Thyroid gland (tissue), 4 donors: Measurements from ENCODE around the gene NUMB. TPM values are rescaled to one million over a fixed set of nuclear protein-coding genes. Genes with fewer than 3 reads are reported as not detected.

Source experiments
- DNase-seq, 2 donors: peaks; one replicate each; pipeline ENCODE4 v3.0.0-alpha.2; 2019
- H3K27ac ChIP-seq, 3 donors: fragments of 200-600 bp; sonication (generic); 1 replicate in 2 of 3; 2 replicates in 1 of 3; pipeline ENCODE4 v1.5.1; 2016 to 2019; ENCODE audit warnings: mild to moderate bottlenecking in 1 of 3, moderate library complexity in 1 of 3
- H3K27me3 ChIP-seq: fragments of 200-600 bp; sonication (generic); one replicate; pipeline ENCODE4 v1.5.1; 2019
- H3K36me3 ChIP-seq, 2 donors: fragments of 200-600 bp; sonication (generic); one replicate each; pipeline ENCODE4 v1.5.1; 2016 to 2019
- H3K4me1 ChIP-seq, 2 donors: fragments of 200-600 bp; sonication (generic); one replicate each; pipeline ENCODE4 v1.5.1; 2017 to 2019
- H3K4me3 ChIP-seq, 3 donors: fragments of 200-600 bp; sonication (generic); replicated peaks in 1 of 3; 1 replicate in 2 of 3; 2 replicates in 1 of 3; pipeline ENCODE4 v1.5.1; 2016; ENCODE audit warnings: mild to moderate bottlenecking in 1 of 3
- H3K9me3 ChIP-seq: fragments of 200-600 bp; sonication (generic); one replicate; pipeline ENCODE4 v1.5.1; 2017
- POLR2A ChIP-seq, 2 donors: fragments of 450-650 bp; IDR thresholded peaks; one replicate each; pipeline ENCODE4 v1.6.1; 2017; ENCODE audit warnings: antibody characterized with exemption in 2 of 2, mild to moderate bottlenecking in 2 of 2, moderate library complexity in 1 of 2
- WGBS, 2 donors: methylation state at CpG; one replicate each; pipeline ENCODE4 v1.1.5; 2017; 5-methylcytosine and 5-hydroxymethylcytosine counted together
- intact Hi-C: fragments of 100-400 bp; cut with DNase I; formaldehyde crosslinking; loops from one replicate; pipeline ENCODE4 v1.15.1; 2023
- total RNA-seq, 4 donors: library from RNA; depleted of rRNA; stranded (reverse); fragments of >200 nt; gene quantifications; one replicate each; pipeline ENCODE4 v1.2.3, GENCODE V29; 2016
- TF ChIP-seq, protein P1 (sequence below), 6 experiments: fragments of 200-600 bp in 3 of 6; fragments of 450-650 bp in 3 of 6; sonication (generic) in 3 of 6; IDR thresholded peaks; one replicate each; pipeline ENCODE4 v1.5.1; 2016 to 2019; ENCODE audit warnings: antibody characterized with exemption in 6 of 6, mild to moderate bottlenecking in 2 of 6, inconsistent platforms in 1 of 6, moderate library complexity in 1 of 6

Gene NUMB
- 100 to 1,000 TPM in 1 of 4 donors, 10 to 100 TPM in 3; 67.1 to 101 (median 86.7) TPM for total RNA-seq

DNA sequence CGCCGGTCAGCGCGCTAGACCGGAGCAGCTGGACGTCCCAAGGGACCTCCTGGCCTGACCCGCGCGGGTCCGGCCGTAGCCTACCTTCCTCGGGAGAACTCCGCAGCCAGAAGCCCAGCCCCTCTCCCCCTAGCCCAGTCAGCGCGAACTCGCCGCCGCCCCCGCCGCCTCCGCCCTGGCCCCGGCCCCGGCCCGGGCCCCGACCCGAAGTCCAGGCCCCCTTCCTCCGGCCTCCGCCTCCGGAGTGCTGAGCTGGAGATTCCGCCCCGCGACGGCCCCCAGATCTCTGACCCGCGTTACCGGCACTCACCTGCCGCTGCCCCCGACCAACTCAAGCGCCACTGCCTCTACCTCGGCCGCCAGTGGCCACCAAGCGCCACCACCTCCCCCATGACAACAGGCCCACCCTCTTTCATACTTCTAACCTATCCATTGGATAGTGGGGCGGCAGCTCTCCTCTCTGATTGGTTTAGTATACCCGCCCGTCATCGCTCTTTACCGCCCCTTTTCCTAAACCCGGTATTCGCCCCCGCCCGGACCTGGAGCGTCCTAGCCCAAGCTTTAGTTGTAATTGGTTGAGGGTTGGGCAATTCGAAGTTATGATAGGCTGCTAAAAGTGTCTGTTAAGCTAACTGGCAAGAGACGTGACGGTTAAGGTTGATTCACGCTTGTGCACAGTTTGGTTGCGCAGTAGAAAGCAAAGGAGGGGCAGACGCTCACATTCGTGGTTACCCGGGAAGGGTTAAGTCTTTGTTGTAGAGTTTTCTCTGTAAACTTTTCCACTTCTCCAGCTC lies at the start of gene NUMB:
Gene NUMB (minus strand): TSS at position 364 of the 794 bp plus-strand sequence. CDS start 102,795 bp downstream, outside the sequence.
- H3K27me3 ChIP-seq, result no peaks in the 10 kb centered on the region
- peak within 1 kb of the TSS; percentile 89 to 91 (median 91) for H3K27ac ChIP-seq
- H3K9me3 ChIP-seq, result no peaks in the 10 kb centered on the region
- peak; percentile 99 for DNase-seq
- intact Hi-C loops, result no loop called here
- peak within 1 kb of the TSS; percentile 51 to 97 (median 86) for H3K4me3 ChIP-seq
- WGBS, 2 donors, result 0 to 1% methylated on average over 35 to 48 of the region's 60 CpGs
- no peaks in the 10 kb centered on the region for H3K36me3 ChIP-seq
- H3K4me1 ChIP-seq, result peaks cover 19 to 46% of the 10 kb centered on the region in 2 donors
- TF ChIP-seq, protein P1, sequence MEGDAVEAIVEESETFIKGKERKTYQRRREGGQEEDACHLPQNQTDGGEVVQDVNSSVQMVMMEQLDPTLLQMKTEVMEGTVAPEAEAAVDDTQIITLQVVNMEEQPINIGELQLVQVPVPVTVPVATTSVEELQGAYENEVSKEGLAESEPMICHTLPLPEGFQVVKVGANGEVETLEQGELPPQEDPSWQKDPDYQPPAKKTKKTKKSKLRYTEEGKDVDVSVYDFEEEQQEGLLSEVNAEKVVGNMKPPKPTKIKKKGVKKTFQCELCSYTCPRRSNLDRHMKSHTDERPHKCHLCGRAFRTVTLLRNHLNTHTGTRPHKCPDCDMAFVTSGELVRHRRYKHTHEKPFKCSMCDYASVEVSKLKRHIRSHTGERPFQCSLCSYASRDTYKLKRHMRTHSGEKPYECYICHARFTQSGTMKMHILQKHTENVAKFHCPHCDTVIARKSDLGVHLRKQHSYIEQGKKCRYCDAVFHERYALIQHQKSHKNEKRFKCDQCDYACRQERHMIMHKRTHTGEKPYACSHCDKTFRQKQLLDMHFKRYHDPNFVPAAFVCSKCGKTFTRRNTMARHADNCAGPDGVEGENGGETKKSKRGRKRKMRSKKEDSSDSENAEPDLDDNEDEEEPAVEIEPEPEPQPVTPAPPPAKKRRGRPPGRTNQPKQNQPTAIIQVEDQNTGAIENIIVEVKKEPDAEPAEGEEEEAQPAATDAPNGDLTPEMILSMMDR (IDR thresholded peaks at IDR 0.05), result peak in 2 of 6 experiments; percentile 9 to 28
- TF ChIP-seq POLR2A (IDR thresholded peaks at IDR 0.05), result peak; percentile 68 to 95

DNA sequence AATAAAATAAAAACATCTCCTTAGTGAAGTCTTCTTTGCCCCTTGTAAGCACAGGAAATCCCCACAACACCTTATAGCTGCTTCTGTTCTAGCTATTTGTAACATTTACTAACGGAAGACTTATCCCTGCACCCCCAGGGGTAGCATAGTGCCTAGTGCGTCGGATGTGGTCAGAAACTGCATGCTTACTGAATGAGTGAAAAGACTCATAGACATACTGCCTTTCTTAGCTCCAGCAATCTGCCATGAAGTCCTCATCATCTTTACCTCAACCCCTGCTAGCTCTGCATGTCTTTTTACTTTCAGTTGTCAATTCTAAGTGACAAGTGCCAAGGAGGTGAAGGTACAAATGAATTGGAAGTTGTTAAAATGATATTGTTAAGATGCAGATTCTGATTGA lies 45.3 kb upstream of the NUMB start:
- intact Hi-C loops, result no loop called here
- Histone ChIP-seq H3K4me1 (no peaks in the 10 kb centered on the region), H3K27ac (no peak overlapping the region), H3K9me3 (no peaks in the 10 kb centered on the region), H3K4me3 (no peak overlapping the region), H3K36me3 (no peaks in the 10 kb centered on the region), H3K27me3 (no peaks in the 10 kb centered on the region)
- DNase-seq, result no peak
- TF ChIP-seq, protein P1 (IDR thresholded peaks at IDR 0.05), result no peak
- no peak for TF ChIP-seq POLR2A (IDR thresholded peaks at IDR 0.05)
- WGBS, 2 donors, result 91 to 96% methylated on average over 3 of the region's 3 CpGs

DNA sequence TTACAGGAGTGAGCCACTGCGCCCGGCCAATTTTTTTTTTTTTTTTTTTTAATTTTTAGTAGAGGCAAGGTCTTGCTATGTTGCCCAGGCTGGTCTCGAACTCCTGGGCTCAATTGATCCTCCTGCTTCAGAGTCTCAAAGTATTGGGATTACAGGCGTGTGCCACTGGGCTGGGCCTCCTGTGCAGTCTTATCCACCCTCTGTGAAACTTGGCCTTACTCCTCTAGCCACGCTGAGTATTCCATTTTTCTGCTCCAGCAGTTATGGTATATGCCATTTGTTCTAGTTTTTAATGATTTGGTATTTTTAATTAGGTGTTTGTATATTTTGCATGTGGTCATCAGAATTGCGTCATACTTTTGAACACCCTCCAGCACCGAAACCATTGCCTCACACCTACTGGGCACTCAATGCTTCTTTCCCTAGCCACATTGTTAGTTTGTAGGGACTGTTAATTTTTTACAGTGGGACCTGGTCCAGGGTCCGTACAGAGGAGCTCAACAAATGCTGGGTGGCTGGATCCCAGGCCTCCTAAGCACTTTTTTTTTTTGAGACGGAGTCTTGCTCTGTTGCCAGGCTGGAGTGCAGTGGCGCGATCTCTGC lies 43.8 kb upstream of the NUMB start:
- intact Hi-C loops, result no loop called here
- H3K36me3 ChIP-seq, result no peaks in the 10 kb centered on the region
- no peak for DNase-seq
- no peaks in the 10 kb centered on the region for H3K27me3 ChIP-seq
- H3K4me3 ChIP-seq, result no peak overlapping the region
- H3K27ac ChIP-seq, result no peak overlapping the region
- TF ChIP-seq, protein P1 (IDR thresholded peaks at IDR 0.05), result no peak
- TF ChIP-seq POLR2A (IDR thresholded peaks at IDR 0.05), result no peak
- 96 to 97% methylated on average over 11 of the region's 11 CpGs for WGBS, 2 donors
- no peaks in the 10 kb centered on the region for H3K4me1 ChIP-seq
- H3K9me3 ChIP-seq, result no peaks in the 10 kb centered on the region

DNA sequence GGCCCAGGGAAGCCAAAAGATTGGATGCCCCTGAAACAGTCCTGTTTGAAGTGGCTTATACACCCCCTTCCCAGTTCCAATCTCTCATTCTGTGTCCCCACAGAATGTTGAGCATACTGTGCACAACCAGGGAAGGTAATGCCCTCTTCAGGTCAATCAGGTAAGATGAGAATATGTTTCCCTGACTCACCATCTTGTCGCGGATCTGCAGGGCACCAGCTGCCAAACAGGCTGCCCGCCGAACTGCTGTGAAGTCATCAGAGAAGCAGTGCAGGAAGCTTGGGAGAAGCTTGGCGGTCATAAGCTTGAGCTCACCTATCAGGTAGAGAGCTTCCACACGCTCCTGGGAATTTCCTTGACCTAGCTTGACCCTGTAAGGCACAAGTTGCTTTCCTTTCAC lies 42.0 kb upstream of the NUMB start:
- H3K9me3 ChIP-seq, result no peaks in the 10 kb centered on the region
- intact Hi-C loops, result no loop called here
- no peaks in the 10 kb centered on the region for H3K27me3 ChIP-seq
- no peak for TF ChIP-seq POLR2A (IDR thresholded peaks at IDR 0.05)
- TF ChIP-seq, protein P1 (IDR thresholded peaks at IDR 0.05), result no peak
- 96 to 100% methylated on average over 6 of the region's 6 CpGs for WGBS, 2 donors
- H3K4me3 ChIP-seq, result no peak overlapping the region
- no peaks in the 10 kb centered on the region for H3K36me3 ChIP-seq
- no peaks in the 10 kb centered on the region for H3K4me1 ChIP-seq
- H3K27ac ChIP-seq, result no peak overlapping the region
- no peak for DNase-seq

DNA sequence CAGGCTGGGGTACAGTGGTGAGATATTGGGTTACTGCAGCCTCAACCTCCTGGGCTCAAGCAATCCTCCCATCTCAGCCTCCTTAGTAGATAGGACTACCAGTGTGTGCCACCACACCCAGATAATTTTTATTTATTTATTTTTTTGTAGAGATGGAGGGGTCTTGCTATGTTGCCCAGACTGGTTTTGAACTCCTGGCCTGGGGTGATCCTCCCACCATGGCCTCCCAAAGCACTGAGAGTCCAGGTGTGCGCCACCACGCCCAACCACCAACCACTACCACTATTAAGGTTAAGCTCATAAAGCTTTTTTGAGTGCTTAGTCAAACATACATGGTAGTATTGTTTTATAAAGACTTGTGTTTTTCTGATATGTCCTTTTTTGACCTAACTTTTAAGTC lies 36.2 kb upstream of the NUMB start:
- H3K9me3 ChIP-seq, result no peaks in the 10 kb centered on the region
- H3K27me3 ChIP-seq, result no peaks in the 10 kb centered on the region
- H3K4me3 ChIP-seq, result no peak overlapping the region
- TF ChIP-seq, protein P1 (IDR thresholded peaks at IDR 0.05), result no peak
- no peak for TF ChIP-seq POLR2A (IDR thresholded peaks at IDR 0.05)
- H3K27ac ChIP-seq, result no peak overlapping the region
- no peaks in the 10 kb centered on the region for H3K36me3 ChIP-seq
- WGBS, 2 donors, result 97 to 100% methylated on average over 2 of the region's 2 CpGs
- peaks cover 15 to 19% of the 10 kb centered on the region in 2 donors for H3K4me1 ChIP-seq
- intact Hi-C loops, result no loop called here
- no peak for DNase-seq
